ENCODE results near the gene ARHGAP10. TPM values are rescaled to one million over a fixed set of nuclear protein-coding genes. Genes with fewer than 3 reads are reported as not detected.

Gene ARHGAP10
- total and polyA plus RNA-seq, 2 donors from 2014 or later = 13.4 to 20.3 TPM

- Histone ChIP-seq H3K9ac (ENCODE audit: low read length in 3 of 3) (no peak overlapping the region), H3K36me3 (ENCODE audit: control insufficient read depth in 2 of 3, insufficient read depth in 3 of 3, low read length in 3 of 3) (no peaks in the 10 kb centered on the region), H3K4me3 (ENCODE audit: low read length in 3 of 3) (no peak overlapping the region), H3K27me3 (ENCODE audit: control insufficient read depth, insufficient read depth, low read length) (no peaks in the 10 kb centered on the region), H3K9me3 (ENCODE audit: control insufficient read depth in 2 of 3, insufficient read depth in 1 of 3, low read length in 3 of 3) (no peaks in the 10 kb centered on the region), H3K4me1 (ENCODE audit: control insufficient read depth in 2 of 3, insufficient read depth in 2 of 3, low read depth in 1 of 3, low read length in 3 of 3) (peaks cover 0 to 6% (median 4%) of the 10 kb centered on the region in 3 donors), H3K27ac (ENCODE audit: low read depth in 2 of 2, low read length in 2 of 2) (no peak overlapping the region)
- FAIRE-seq (no peak), DNase-seq (no peak)
- no peak for TF ChIP-seq CTCF (IDR thresholded peaks at IDR 0.05; ENCODE audit: borderline replicate concordance, extremely low read depth, insufficient read depth)
- intact Hi-C loops (cut with DNase I) = no loop called here
Observed at GRCh38 chr4:147980586-147980985, 248.7 kb downstream of the ARHGAP10 start.

DNA sequence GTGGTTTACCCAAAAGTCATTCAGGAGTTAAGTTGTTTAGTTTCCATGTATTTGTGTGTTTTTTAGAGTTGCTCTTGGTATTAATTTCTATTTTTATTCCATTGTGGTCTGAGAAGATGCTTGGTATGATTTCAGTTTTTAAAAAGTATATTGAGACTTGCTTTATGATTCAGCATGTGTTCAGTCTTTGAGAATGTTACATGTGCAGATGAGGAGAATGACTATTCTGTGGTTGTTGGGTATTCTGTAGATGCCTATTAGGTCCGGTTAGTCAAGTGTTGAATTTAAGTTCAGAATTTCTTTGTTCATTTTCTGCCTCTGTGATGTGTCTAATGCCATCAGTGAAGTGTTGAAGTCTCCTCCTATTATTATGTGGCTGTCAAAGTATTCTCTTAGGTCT lies 249.4 kb downstream of the ARHGAP10 start:
- intact Hi-C loops (cut with DNase I) = no loop called here
- H3K9me3 ChIP-seq (ENCODE audit: control insufficient read depth in 2 of 3, insufficient read depth in 1 of 3, low read length in 3 of 3) = no peaks in the 10 kb centered on the region
- H3K4me1 ChIP-seq (ENCODE audit: control insufficient read depth in 2 of 3, insufficient read depth in 2 of 3, low read depth in 1 of 3, low read length in 3 of 3) = peaks cover 0 to 6% (median 4%) of the 10 kb centered on the region in 3 donors
- no peaks in the 10 kb centered on the region for H3K27me3 ChIP-seq (ENCODE audit: control insufficient read depth, insufficient read depth, low read length)
- H3K9ac ChIP-seq (ENCODE audit: low read length in 3 of 3) = no peak overlapping the region
- H3K4me3 ChIP-seq (ENCODE audit: low read length in 3 of 3) = no peak overlapping the region
- H3K36me3 ChIP-seq (ENCODE audit: control insufficient read depth in 2 of 3, insufficient read depth in 3 of 3, low read length in 3 of 3) = no peaks in the 10 kb centered on the region
- no peak for DNase-seq
- no peak for TF ChIP-seq CTCF (IDR thresholded peaks at IDR 0.05; ENCODE audit: borderline replicate concordance, extremely low read depth, insufficient read depth)
- no peak overlapping the region for H3K27ac ChIP-seq (ENCODE audit: low read depth in 2 of 2, low read length in 2 of 2)
- no peak for FAIRE-seq

- Histone ChIP-seq H3K27me3 (ENCODE audit: control insufficient read depth, insufficient read depth, low read length) (no peaks in the 10 kb centered on the region), H3K27ac (ENCODE audit: low read depth in 2 of 2, low read length in 2 of 2) (no peak overlapping the region), H3K4me1 (ENCODE audit: control insufficient read depth in 2 of 3, insufficient read depth in 2 of 3, low read depth in 1 of 3, low read length in 3 of 3) (peaks cover 0 to 6% (median 4%) of the 10 kb centered on the region in 3 donors), H3K9me3 (ENCODE audit: control insufficient read depth in 2 of 3, insufficient read depth in 1 of 3, low read length in 3 of 3) (no peaks in the 10 kb centered on the region), H3K9ac (ENCODE audit: low read length in 3 of 3) (no peak overlapping the region), H3K36me3 (ENCODE audit: control insufficient read depth in 2 of 3, insufficient read depth in 3 of 3, low read length in 3 of 3) (no peaks in the 10 kb centered on the region), H3K4me3 (ENCODE audit: low read length in 3 of 3) (no peak overlapping the region)
- TF ChIP-seq CTCF (IDR thresholded peaks at IDR 0.05; ENCODE audit: borderline replicate concordance, extremely low read depth, insufficient read depth) = peak; percentile 69
- intact Hi-C loops (cut with DNase I) = no loop called here
- FAIRE-seq (no peak), DNase-seq (peak in 2 of 5 donors; percentile 31 to 37)
Observed at GRCh38 chr4:147984065-147984777, 252.3 kb downstream of the ARHGAP10 start.

All from kidney (tissue), 14 donors.